NCI-H1417 (cell line): ENCODE results near the gene XRCC2.
"Not testable (repeated sequence)": the region's sequence is repeated elsewhere in the genome, so short reads cannot be mapped to it uniquely, and the experiment has no call there.

ENCODE experiments used
- DNase-seq, 3 experiments: peaks; one replicate each; lab custom pipeline; 2025; lab: John Stamatoyannopoulos, UW

Gene XRCC2

GRCh38 chr7:152664636-152665035 is 11.3 kb downstream of the XRCC2 start:
- no peak for DNase-seq

- DNase-seq: no peak
Measured at GRCh38 chr7:152663931-152664330, 12.0 kb downstream of the XRCC2 start.

GRCh38 chr7:152663148-152663740 is 12.7 kb downstream of the XRCC2 start:
- DNase-seq: no peak

GRCh38 chr7:152661479-152661878 is 14.5 kb downstream of the XRCC2 start:
- DNase-seq: no peak

- DNase-seq: no peak
Measured at GRCh38 chr7:152660021-152660420, 15.9 kb downstream of the XRCC2 start.

GRCh38 chr7:152654971-152655370 is 21.0 kb downstream of the XRCC2 start:
- DNase-seq: no peak

- DNase-seq: no peak
Measured at GRCh38 chr7:152649220-152649619, 26.7 kb downstream of the XRCC2 start.

- DNase-seq: no peak
Measured at GRCh38 chr7:152647009-152647408, 28.9 kb downstream of the XRCC2 start.

- DNase-seq: not testable (repeated sequence)
Measured at GRCh38 chr7:152646579-152646978, 29.4 kb downstream of the XRCC2 start.

GRCh38 chr7:152643979-152644559 is 31.9 kb downstream of the XRCC2 start:
- no peak for DNase-seq

- no peak for DNase-seq
Measured at GRCh38 chr7:152641384-152641783, 34.6 kb downstream of the XRCC2 start.

- DNase-seq: no peak
Measured at GRCh38 chr7:152640829-152641228, 35.1 kb downstream of the XRCC2 start.

- no peak for DNase-seq
Measured at GRCh38 chr7:152637920-152638580, 37.9 kb downstream of the XRCC2 start.

GRCh38 chr7:152637161-152637560 is 38.8 kb downstream of the XRCC2 start:
- DNase-seq: no peak

GRCh38 chr7:152636441-152636840 is 39.5 kb downstream of the XRCC2 start:
- no peak for DNase-seq

- DNase-seq: no peak
Measured at GRCh38 chr7:152633504-152633903, 42.4 kb downstream of the XRCC2 start.

- DNase-seq: no peak
Measured at GRCh38 chr7:152633072-152633471, 42.9 kb downstream of the XRCC2 start.

- DNase-seq: not testable (repeated sequence)
Measured at GRCh38 chr7:152628772-152629171, 47.2 kb downstream of the XRCC2 start.

GRCh38 chr7:152624228-152624627 is 51.7 kb downstream of the XRCC2 start:
- DNase-seq: peak in 2 of 3 experiments; percentile 82 to 96

- no peak for DNase-seq
Measured at GRCh38 chr7:152621426-152621825, 54.5 kb downstream of the XRCC2 start.

GRCh38 chr7:152619027-152619739 is 56.8 kb downstream of the XRCC2 start:
- no peak for DNase-seq

- no peak for DNase-seq
Measured at GRCh38 chr7:152618427-152618826, 57.5 kb downstream of the XRCC2 start.

GRCh38 chr7:152617056-152617455 is 58.9 kb downstream of the XRCC2 start:
- peak in 1 of 3 experiments; percentile 32 for DNase-seq
